Measurements from ENCODE around the gene NOL3. TPM values are rescaled to one million over a fixed set of nuclear protein-coding genes. Genes with fewer than 3 reads are reported as not detected.

Gene NOL3
- total RNA-seq, 1 donor from 2014 or later = 8.4 TPM

DNA sequence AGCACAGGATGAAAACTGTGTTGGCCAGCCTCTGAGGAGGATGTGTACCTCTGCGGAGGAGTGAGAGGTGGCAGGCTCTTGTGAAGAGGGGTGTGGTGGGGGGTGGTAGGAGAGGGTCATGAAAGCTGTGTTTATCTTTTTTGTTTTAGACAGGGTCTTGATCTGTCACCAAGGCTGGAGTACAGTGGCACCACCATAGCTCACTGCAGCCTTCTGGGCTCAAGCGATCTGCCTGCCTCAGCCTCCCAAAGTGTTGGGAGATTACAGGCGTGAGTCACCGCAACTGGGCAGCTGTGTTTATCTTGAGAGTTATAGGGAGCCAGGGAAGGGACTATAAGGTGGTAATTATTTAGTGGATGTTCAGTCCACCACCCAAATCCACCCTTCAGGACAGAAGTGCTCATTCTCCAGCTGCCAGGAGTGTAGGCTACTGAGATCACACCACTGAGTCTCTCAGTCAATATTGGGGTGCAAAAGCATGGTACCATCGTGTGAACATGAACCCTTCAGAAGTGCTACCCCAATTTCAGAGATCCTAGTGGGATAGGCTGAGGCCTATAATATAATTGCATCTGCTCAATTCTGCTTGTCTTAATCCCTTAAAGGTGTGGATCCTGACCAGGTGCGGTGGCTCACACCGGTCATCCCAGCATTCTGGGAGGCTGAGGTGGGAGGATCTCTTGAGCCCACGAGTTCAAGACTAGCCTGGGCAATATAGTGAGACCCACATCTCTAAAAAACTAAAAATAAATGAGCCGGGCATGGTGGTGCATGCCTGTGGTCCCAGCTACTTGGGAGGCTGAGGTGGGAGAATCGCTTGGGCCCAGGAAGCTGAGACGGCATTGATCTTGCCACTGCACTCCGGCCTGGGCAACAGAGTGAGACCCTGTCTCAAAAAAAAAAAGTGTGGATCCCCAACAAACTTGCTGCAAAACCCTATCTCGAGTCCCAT is 20.4 kb downstream of the NOL3 start:
- Mint-ChIP-seq H3K4me1 (ENCODE audit: unreplicated experiment) (peaks cover 8% of the 10 kb centered on the region), H3K27ac (peak overlapping the region; percentile 31), H3K4me3 (no peak overlapping the region), H3K27me3 (peaks cover 5% of the 10 kb centered on the region), H3K36me3 (no peaks in the 10 kb centered on the region), H3K9me3 (no peaks in the 10 kb centered on the region)
- no peak for DNase-seq (ENCODE audit: extremely low spot score, unreplicated experiment)
- TF ChIP-seq, protein P1, sequence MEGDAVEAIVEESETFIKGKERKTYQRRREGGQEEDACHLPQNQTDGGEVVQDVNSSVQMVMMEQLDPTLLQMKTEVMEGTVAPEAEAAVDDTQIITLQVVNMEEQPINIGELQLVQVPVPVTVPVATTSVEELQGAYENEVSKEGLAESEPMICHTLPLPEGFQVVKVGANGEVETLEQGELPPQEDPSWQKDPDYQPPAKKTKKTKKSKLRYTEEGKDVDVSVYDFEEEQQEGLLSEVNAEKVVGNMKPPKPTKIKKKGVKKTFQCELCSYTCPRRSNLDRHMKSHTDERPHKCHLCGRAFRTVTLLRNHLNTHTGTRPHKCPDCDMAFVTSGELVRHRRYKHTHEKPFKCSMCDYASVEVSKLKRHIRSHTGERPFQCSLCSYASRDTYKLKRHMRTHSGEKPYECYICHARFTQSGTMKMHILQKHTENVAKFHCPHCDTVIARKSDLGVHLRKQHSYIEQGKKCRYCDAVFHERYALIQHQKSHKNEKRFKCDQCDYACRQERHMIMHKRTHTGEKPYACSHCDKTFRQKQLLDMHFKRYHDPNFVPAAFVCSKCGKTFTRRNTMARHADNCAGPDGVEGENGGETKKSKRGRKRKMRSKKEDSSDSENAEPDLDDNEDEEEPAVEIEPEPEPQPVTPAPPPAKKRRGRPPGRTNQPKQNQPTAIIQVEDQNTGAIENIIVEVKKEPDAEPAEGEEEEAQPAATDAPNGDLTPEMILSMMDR (conservative IDR thresholded peaks at IDR 0.05) = no peak

DNA sequence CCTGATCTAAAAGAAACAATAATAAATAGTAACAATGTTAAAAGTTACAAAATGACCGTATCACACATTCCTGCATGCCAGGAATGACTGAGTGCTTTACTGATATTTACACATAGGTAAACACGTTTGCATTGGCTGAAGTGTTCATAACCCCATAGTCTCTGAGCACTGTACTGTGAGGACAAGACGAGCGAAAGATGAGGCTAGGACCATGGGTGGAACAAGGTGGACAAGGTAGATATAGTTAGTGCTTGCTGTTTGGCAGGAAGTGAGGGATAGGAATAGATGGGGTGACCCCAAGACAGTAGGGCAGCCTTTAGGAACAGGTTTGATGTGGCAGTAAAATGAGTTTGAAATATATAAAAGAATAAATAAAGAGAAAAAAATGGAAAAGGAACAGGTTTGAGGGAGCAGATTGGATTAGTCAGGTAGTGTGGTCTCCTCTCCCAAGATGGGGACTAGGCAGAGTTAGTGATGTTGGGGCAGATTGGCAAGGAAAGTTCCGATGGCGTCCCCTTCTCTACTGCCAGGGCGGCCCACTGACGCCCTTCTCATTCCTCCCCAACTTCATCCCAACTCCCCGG is 21.2 kb downstream of the NOL3 start:
- peaks cover 8% of the 10 kb centered on the region for H3K4me1 Mint-ChIP-seq (ENCODE audit: unreplicated experiment)
- peaks cover 6% of the 10 kb centered on the region for H3K36me3 Mint-ChIP-seq
- H3K27me3 Mint-ChIP-seq = peaks cover 2% of the 10 kb centered on the region
- DNase-seq (ENCODE audit: extremely low spot score, unreplicated experiment) = no peak
- no peaks in the 10 kb centered on the region for H3K9me3 Mint-ChIP-seq
- TF ChIP-seq, protein P1 (conservative IDR thresholded peaks at IDR 0.05) = no peak
- H3K27ac Mint-ChIP-seq = peak overlapping the region; percentile 69
- H3K4me3 Mint-ChIP-seq = peak overlapping the region; percentile 91

DNA sequence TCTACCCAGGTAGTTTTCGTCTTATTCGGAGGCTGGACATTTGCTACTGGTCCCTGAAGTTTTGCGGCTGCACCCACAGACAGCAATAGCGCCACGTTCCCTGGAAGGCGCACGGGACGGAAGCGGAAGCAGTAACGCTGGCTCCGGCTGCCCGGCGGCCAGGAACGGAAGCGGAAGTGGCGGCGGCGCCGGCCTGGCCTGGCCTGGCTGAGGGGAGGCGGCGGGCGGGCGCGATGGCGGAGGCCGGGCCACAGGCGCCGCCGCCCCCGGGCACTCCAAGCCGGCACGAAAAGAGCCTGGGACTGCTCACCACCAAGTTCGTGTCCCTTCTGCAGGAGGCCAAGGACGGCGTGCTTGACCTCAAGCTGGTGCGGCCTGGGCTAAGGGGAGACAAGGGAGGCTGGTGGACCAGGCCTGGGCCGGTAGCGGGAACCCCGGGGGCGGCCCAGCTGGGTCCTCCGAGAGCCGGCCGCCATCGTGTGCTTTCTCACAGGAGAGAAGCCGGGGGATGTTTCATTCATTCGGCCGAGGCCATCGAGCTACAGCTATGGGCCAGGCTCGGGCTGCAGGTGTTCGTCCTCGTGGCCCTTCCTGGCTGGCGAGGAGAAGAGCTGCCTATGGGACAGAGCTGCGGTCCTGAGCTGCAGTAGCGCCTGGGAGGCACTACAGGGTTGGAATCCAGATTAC is 21.8 kb downstream of the NOL3 start, which contains the start of gene E2F4:
Gene E2F4, plus strand, starts transcription at position 161 of the 687 bp plus-strand sequence. Its CDS starts 73 bp downstream, at position 234.
- H3K9me3 Mint-ChIP-seq = no peaks in the 10 kb centered on the region
- H3K27ac Mint-ChIP-seq = peak within 1 kb of the TSS; percentile 74
- DNase-seq (ENCODE audit: extremely low spot score, unreplicated experiment) = peak; percentile 89
- peak within 1 kb of the TSS; percentile 91 for H3K4me3 Mint-ChIP-seq
- peaks cover 6% of the 10 kb centered on the region for H3K36me3 Mint-ChIP-seq
- H3K4me1 Mint-ChIP-seq (ENCODE audit: unreplicated experiment) = peaks cover 8% of the 10 kb centered on the region
- no peaks in the 10 kb centered on the region for H3K27me3 Mint-ChIP-seq
- TF ChIP-seq, protein P1 (conservative IDR thresholded peaks at IDR 0.05) = no peak

DNA sequence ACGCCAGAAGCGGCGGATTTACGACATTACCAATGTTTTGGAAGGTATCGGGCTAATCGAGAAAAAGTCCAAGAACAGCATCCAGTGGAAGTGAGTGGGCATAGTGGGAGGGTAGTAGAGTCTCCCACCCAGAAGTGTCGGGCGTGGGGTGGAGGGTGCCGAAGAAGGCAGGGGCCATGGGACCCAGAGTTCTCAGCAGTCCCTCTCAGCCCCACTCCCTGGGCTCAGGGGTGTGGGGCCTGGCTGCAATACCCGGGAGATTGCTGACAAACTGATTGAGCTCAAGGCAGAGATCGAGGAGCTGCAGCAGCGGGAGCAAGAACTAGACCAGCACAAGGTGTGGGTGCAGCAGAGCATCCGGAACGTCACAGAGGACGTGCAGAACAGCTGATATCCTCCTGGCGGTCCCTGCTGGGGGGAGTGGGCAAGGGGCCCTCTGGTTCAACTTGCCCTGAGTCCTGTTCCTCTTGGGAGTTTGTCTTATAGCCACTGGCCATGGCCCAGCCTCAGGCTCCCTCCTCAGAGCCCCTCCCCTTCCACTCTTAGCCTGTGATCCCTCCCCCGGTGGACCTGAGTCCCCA is 22.5 kb downstream of the NOL3 start:
- H3K4me1 Mint-ChIP-seq (ENCODE audit: unreplicated experiment) = peaks cover 8% of the 10 kb centered on the region
- H3K36me3 Mint-ChIP-seq = peaks cover 6% of the 10 kb centered on the region
- H3K27ac Mint-ChIP-seq = peak overlapping the region; percentile 74
- no peaks in the 10 kb centered on the region for H3K9me3 Mint-ChIP-seq
- no peaks in the 10 kb centered on the region for H3K27me3 Mint-ChIP-seq
- no peak for DNase-seq (ENCODE audit: extremely low spot score, unreplicated experiment)
- TF ChIP-seq, protein P1 (conservative IDR thresholded peaks at IDR 0.05) = no peak
- peak overlapping the region; percentile 91 for H3K4me3 Mint-ChIP-seq

DNA sequence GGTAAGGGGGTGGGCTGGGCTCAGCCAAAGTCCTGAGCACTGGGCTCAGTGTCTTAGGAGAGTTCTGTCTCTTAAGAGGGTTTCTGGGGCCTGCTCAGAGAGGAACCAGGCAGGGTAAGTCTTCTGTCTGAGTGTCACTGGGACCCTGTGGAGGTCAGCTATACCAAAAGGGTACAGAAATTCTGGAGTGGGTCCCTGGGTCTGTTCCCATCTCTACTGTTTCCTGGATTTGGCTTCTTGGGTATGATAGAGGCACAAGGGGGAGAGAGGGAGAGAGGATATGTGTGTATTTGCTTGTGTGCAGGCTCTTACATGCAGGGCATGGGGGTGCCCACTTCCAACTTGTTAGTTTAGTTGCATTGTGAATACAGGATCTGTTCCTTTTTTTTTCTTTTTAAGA is 23.2 kb downstream of the NOL3 start:
- peaks cover 6% of the 10 kb centered on the region for H3K36me3 Mint-ChIP-seq
- no peaks in the 10 kb centered on the region for H3K27me3 Mint-ChIP-seq
- TF ChIP-seq, protein P1 (conservative IDR thresholded peaks at IDR 0.05) = no peak
- no peak for DNase-seq (ENCODE audit: extremely low spot score, unreplicated experiment)
- H3K4me1 Mint-ChIP-seq (ENCODE audit: unreplicated experiment) = peaks cover 8% of the 10 kb centered on the region
- peak overlapping the region; percentile 91 for H3K4me3 Mint-ChIP-seq
- no peaks in the 10 kb centered on the region for H3K9me3 Mint-ChIP-seq
- peak overlapping the region; percentile 29 for H3K27ac Mint-ChIP-seq
